Activated naive CD4-positive, alpha-beta T cell treated with anti-CD3 and anti-CD28 coated beads for 36 hours (primary cell): ENCODE results near the gene PARD3B. TPM values are rescaled to one million over a fixed set of nuclear protein-coding genes. Genes with fewer than 3 reads are reported as not detected.

Source experiments
- CTCF ChIA-PET: fragments of 350-600 bp; sonication (Branson Sonifier 250); formaldehyde crosslinking; loops from one replicate; lab custom pipeline; 2021; ENCODE audit warnings: antibody characterized with exemption; lab: Charles Lee
- DNase-seq: peaks from one replicate; pipeline ENCODE4 v3.0.0-alpha.2; 2020
- H3K27ac Mint-ChIP-seq: one replicate; pipeline ENCODE4 v1.8.0; 2021; ENCODE audit warnings: mild to moderate bottlenecking, mixed read lengths
- H3K27me3 Mint-ChIP-seq: one replicate; pipeline ENCODE4 v1.8.0; 2021; ENCODE audit warnings: low read depth, mixed read lengths
- H3K36me3 Mint-ChIP-seq: one replicate; pipeline ENCODE4 v1.8.0; 2021; ENCODE audit warnings: low read depth, mixed read lengths
- H3K4me1 Mint-ChIP-seq: one replicate; pipeline ENCODE4 v1.8.0; 2021; ENCODE audit warnings: low read depth, mixed read lengths
- H3K4me3 Mint-ChIP-seq: one replicate; pipeline ENCODE4 v1.8.0; 2021; ENCODE audit warnings: mild to moderate bottlenecking, moderate library complexity, mixed read lengths
- H3K9me3 Mint-ChIP-seq: one replicate; pipeline ENCODE4 v1.8.0; 2021; ENCODE audit warnings: mixed read lengths
- intact Hi-C: fragments of 100-400 bp; cut with micrococcal nuclease; formaldehyde crosslinking; loops from one replicate; pipeline ENCODE4 v1.15.1; 2023
- total RNA-seq, 2 experiments: library from RNA; stranded (reverse); gene quantifications; one replicate each; pipeline ENCODE4 v1.2.3, GENCODE V29; 2021

PARD3B gene
- total RNA-seq, 2 experiments from 2014 or later, result 0.15 to 0.43 TPM

DNA sequence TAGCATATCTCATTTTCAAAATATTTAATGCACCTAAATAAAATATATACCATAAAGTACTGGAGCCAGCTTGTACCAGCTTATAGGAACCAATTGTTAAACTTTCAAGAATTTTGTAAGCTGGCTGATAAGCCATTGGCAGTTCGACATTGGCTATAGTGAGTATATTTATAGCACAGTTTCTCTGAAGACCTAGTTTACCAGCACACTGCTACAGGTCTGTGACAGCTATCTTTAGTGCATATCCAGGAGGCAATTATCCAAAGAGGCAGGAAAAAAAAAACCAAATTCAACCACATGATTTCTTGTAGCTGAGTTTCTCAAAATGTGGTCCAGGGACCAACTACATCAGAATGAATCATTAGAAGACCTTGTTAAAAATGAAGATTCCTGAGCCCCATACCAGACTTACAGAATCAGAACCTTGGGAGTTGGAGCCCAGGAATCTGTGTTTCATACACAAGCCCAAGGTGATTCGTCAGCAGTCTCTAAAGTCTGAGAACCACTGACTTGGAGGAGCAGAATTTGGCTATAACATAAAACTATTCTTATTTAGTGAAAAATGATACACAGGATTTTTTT is 858.1 kb downstream of the PARD3B start:
- intact Hi-C loops, result no loop called here
- Mint-ChIP-seq H3K27me3 (no peaks in the 10 kb centered on the region), H3K27ac (no peak overlapping the region), H3K36me3 (no peaks in the 10 kb centered on the region), H3K9me3 (no peaks in the 10 kb centered on the region), H3K4me1 (no peaks in the 10 kb centered on the region), H3K4me3 (no peak overlapping the region)
- CTCF ChIA-PET, result interaction anchor here (0.5 to 1.6 kb wide), 2 partner anchors 9 to 137 kb away, joined by 3 to 5 read pairs; no protein-coding TSS in a partner anchor
- DNase-seq, result no peak

DNA sequence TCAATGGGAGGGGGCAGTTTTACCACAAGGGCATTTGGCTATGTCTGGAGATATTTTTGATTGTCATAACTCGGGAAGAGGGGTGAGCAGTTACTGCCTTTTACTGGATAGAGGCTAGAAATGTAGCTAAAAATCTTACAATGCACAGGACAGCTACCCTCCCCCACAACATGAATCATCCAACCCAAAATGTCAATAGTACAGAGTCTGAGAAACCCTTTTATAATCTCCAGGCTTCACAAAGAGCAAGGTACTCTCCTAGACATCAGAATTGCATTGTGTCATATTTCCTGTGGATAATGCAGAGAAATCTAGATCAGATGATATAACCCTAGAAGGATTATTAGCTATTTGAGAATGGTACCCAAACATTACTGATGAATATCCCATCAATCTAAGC is 859.9 kb downstream of the PARD3B start:
- Mint-ChIP-seq H3K9me3 (no peaks in the 10 kb centered on the region), H3K27ac (no peak overlapping the region), H3K27me3 (no peaks in the 10 kb centered on the region), H3K4me1 (no peaks in the 10 kb centered on the region), H3K36me3 (no peaks in the 10 kb centered on the region), H3K4me3 (no peak overlapping the region)
- intact Hi-C loops, result no loop called here
- CTCF ChIA-PET, result no interaction called here
- DNase-seq, result peak; percentile 5

DNA sequence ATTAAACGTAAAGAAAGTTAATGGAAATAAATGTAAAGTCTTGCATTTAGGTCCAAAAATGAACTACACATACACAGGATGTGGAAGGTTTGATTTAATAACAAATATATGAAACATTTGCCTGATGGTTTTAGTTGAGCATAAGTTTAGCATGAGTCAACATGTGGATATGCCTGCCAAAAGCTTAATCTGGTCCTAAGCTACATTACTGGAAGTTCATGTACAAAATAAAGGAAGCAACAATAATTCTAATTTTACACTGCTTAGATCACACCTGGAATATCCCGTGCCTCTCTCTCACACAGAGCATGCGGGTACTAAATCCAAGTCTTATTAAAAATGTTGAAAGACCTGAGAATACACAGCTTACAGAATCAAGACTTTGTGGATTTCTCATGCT is 860.5 kb downstream of the PARD3B start:
- Mint-ChIP-seq H3K4me1 (no peaks in the 10 kb centered on the region), H3K36me3 (no peaks in the 10 kb centered on the region), H3K27me3 (no peaks in the 10 kb centered on the region), H3K9me3 (no peaks in the 10 kb centered on the region), H3K27ac (no peak overlapping the region), H3K4me3 (no peak overlapping the region)
- intact Hi-C loops, result no loop called here
- CTCF ChIA-PET, result interaction anchor here (0.8 kb wide), 1 partner anchor 29 kb away, joined by 3 read pairs; no protein-coding TSS in a partner anchor
- DNase-seq, result no peak

DNA sequence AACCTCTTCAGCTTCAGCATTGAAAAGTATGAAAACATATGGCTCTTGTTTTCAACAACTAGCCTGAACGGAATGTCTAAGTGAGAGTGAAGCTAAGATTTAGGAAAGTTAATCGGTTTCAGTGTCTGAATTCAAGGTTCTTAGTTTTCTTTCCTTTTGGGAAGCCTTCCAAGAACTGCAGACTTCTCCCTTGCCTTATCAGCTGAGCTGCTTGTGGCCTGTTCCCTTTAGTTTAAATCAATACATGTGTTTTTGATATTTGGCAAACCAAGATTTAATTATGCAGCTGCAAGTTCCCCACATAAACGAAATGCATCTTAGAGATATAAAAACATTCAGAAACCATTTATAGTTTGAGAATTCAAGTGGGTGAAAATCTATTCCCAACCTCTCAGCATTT is 862.7 kb downstream of the PARD3B start:
- DNase-seq, result no peak
- no peak overlapping the region for H3K27ac Mint-ChIP-seq
- H3K4me3 Mint-ChIP-seq, result no peak overlapping the region
- intact Hi-C loops, result no loop called here
- no peaks in the 10 kb centered on the region for H3K4me1 Mint-ChIP-seq
- CTCF ChIA-PET, result no interaction called here
- no peaks in the 10 kb centered on the region for H3K27me3 Mint-ChIP-seq
- H3K9me3 Mint-ChIP-seq, result no peaks in the 10 kb centered on the region
- H3K36me3 Mint-ChIP-seq, result no peaks in the 10 kb centered on the region

DNA sequence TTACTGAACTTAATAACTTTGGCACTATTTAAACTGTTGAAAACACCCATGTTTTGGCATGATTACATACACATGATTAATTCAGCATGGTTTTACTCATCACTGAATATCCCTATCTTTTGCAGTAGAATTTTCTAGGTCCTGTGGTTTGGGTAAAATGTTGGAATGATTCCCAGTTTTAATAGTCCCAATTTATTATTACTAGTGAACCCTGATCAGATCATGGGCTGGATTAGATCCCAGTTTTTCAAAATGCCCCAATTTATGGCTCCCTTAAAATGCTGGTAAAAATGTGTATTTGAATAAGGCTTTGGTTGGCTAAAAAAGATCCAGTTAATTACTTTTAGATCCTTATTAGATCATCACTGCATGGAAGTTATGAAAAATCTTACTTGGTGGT is 863.4 kb downstream of the PARD3B start:
- H3K9me3 Mint-ChIP-seq, result no peaks in the 10 kb centered on the region
- intact Hi-C loops, result no loop called here
- CTCF ChIA-PET, result interaction anchor here (0.6 kb wide), 1 partner anchor 1033 kb away, joined by 3 read pairs; no protein-coding TSS in a partner anchor
- no peaks in the 10 kb centered on the region for H3K27me3 Mint-ChIP-seq
- DNase-seq, result no peak
- no peak overlapping the region for H3K27ac Mint-ChIP-seq
- no peaks in the 10 kb centered on the region for H3K4me1 Mint-ChIP-seq
- H3K36me3 Mint-ChIP-seq, result no peaks in the 10 kb centered on the region
- H3K4me3 Mint-ChIP-seq, result no peak overlapping the region

DNA sequence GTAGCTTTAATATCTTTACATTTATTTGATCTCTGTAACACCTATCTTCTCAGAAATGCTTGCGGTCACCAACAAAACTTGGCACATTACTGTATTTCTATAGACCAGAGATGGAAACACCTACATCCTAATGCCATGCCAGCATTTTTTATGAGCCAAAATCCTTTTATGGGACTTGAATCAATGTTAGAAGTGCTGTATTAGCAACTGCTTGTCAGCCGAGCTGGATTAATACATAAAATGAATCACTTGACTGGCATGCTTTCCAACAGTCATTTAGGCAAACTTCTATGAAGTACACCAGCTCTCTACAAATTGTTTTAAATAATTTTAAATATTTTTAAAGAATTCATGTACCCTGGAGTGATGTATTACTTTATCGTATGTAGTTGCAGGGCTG is 864.1 kb downstream of the PARD3B start:
- H3K9me3 Mint-ChIP-seq, result no peaks in the 10 kb centered on the region
- CTCF ChIA-PET, result interaction anchor here (0.6 kb wide), 1 partner anchor 1034 kb away, joined by 3 read pairs; no protein-coding TSS in a partner anchor

DNA sequence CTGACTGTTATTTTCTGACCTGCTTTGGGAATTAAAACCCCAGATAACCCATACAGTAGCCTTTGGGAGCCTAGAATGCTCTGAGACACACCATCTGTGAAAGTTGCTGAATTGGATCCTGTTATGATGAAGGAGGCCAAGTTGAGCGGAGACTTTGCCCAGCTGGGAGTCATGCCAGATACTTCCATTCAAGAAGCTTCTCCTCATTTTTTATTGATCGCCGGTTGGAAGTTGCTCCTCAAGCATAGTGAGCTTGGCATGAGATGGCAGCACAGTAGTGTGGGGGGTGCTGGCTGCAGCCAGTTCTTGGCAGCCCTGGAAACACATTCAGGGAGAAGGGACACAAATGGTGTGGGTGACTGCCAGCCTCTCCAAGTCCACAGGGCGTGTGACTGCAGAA is 866.3 kb downstream of the PARD3B start:
- CTCF ChIA-PET, result no interaction called here
- no peak for DNase-seq
- Mint-ChIP-seq H3K27ac (no peak overlapping the region), H3K36me3 (no peaks in the 10 kb centered on the region), H3K4me3 (no peak overlapping the region), H3K27me3 (no peaks in the 10 kb centered on the region), H3K4me1 (no peaks in the 10 kb centered on the region), H3K9me3 (no peaks in the 10 kb centered on the region)
- intact Hi-C loops, result no loop called here

More for the DNA sequence above, 864.1 kb downstream of the PARD3B start:
- no peaks in the 10 kb centered on the region for H3K36me3 Mint-ChIP-seq
- intact Hi-C loops, result no loop called here
- H3K27me3 Mint-ChIP-seq, result no peaks in the 10 kb centered on the region
- DNase-seq, result no peak
- no peak overlapping the region for H3K27ac Mint-ChIP-seq
- H3K4me1 Mint-ChIP-seq, result no peaks in the 10 kb centered on the region
- H3K4me3 Mint-ChIP-seq, result no peak overlapping the region

DNA sequence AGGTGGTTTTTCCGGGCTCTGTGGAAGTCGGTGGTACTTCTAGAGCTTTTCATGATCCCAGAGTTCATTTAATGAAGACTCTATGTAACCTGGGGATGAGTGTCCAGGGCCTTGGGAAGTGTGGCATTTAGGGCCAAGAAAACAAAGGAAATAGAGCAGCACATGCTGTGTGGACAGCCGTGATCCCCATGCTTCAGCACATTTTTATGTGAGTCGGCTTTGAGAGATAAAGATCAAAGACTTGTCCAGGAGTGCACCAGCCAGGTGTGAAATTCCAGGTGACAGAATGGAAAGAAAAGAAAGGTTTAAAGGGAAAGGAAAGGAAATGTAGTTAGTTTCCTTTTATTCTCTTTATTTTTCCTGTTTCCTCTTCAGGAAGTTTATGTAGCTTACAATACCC is 879.1 kb downstream of the PARD3B start:
- Mint-ChIP-seq H3K4me1 (no peaks in the 10 kb centered on the region), H3K9me3 (no peaks in the 10 kb centered on the region), H3K36me3 (no peaks in the 10 kb centered on the region), H3K27me3 (no peaks in the 10 kb centered on the region), H3K4me3 (no peak overlapping the region), H3K27ac (no peak overlapping the region)
- DNase-seq, result no peak
- CTCF ChIA-PET, result no interaction called here
- intact Hi-C loops, result no loop called here

DNA sequence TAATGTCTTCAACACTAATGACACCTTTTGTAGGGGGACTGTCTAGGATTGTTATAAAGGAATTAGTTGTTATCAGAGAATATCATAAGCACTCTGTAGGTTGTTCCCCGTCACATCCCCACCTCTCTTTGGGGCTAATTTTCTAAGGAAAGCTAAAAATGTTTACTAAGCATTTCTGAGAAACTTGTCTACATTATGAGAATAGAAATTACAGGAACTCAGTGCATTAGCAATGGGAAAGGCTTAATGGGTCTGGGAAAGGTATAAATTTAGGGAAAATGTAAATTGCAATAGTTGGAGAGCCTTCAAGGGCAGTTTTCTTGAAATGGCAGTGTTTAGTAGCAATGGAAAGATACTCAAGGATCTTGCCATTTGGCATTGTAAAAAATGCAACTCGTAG is 879.8 kb downstream of the PARD3B start:
- CTCF ChIA-PET, result no interaction called here
- Mint-ChIP-seq H3K4me3 (no peak overlapping the region), H3K9me3 (no peaks in the 10 kb centered on the region), H3K36me3 (no peaks in the 10 kb centered on the region), H3K27me3 (no peaks in the 10 kb centered on the region), H3K27ac (no peak overlapping the region), H3K4me1 (no peaks in the 10 kb centered on the region)
- intact Hi-C loops, result no loop called here
- no peak for DNase-seq

DNA sequence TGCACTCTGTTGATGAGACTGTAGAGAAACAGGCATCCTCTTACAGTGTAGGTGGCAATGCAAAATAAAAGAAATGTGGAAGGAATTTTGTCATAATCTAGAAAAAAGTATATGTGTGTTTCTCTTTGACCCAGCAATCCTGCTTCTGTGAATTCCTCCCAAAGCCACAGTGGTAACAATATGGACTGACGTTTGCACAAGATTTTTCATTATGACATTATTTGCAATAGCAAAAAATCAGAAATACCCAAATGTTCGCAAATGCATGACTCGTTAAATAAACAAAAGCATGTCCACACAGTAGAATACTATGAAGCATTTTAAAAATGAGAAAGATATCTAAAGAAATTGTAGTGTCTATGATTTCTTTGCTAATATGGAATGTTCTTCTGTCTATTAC is 881.8 kb downstream of the PARD3B start:
- no peak overlapping the region for H3K27ac Mint-ChIP-seq
- intact Hi-C loops, result no loop called here
- CTCF ChIA-PET, result no interaction called here
- H3K27me3 Mint-ChIP-seq, result no peaks in the 10 kb centered on the region
- H3K4me1 Mint-ChIP-seq, result peaks cover 1% of the 10 kb centered on the region
- H3K4me3 Mint-ChIP-seq, result no peak overlapping the region
- no peaks in the 10 kb centered on the region for H3K36me3 Mint-ChIP-seq
- H3K9me3 Mint-ChIP-seq, result no peaks in the 10 kb centered on the region
- DNase-seq, result no peak

DNA sequence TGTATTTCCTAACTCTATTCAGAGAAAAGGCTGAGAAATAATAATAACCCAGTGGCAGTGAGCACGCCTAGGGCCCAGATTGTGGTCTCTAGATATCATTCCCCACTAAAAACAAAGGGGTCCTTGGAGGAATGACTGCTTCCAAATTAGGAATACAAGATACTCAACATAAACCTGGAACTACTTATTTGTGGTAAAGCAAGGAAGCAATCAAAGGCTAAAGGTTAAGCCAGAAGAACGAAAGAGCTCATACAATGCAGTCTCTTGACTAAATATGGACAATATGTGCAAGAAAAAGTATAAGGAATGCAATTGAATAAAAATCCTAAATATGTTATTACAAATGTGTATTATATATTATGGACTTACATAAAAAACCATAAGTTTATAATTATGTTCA is 883.5 kb downstream of the PARD3B start:
- intact Hi-C loops, result no loop called here
- Mint-ChIP-seq H3K9me3 (no peaks in the 10 kb centered on the region), H3K36me3 (no peaks in the 10 kb centered on the region), H3K4me3 (no peak overlapping the region), H3K27me3 (no peaks in the 10 kb centered on the region), H3K4me1 (peaks cover 3% of the 10 kb centered on the region), H3K27ac (no peak overlapping the region)
- CTCF ChIA-PET, result no interaction called here
- no peak for DNase-seq

DNA sequence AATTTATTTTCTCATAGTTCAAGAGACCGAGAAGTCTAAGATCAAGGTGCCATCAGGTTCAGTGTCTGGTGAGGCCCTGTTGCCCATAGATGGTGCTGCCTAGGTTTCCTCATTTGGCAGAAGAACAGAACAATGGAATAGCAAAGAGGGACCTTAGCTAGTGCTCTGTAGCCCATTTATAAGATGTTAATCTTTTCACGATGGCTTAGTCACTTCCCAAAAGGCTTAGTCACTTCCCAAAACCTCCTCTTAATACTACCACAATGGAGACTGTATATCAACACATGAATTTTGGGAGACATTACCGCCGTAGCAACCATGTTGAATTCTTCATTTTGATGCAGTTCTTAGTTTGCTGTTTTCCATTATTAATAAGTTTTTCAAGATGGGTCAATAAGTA is 890.7 kb downstream of the PARD3B start:
- Mint-ChIP-seq H3K4me1 (peaks cover 3% of the 10 kb centered on the region), H3K36me3 (no peaks in the 10 kb centered on the region), H3K27ac (no peak overlapping the region), H3K4me3 (no peak overlapping the region), H3K9me3 (peaks cover 1% of the 10 kb centered on the region), H3K27me3 (no peaks in the 10 kb centered on the region)
- intact Hi-C loops, result no loop called here
- CTCF ChIA-PET, result no interaction called here
- no peak for DNase-seq

DNA sequence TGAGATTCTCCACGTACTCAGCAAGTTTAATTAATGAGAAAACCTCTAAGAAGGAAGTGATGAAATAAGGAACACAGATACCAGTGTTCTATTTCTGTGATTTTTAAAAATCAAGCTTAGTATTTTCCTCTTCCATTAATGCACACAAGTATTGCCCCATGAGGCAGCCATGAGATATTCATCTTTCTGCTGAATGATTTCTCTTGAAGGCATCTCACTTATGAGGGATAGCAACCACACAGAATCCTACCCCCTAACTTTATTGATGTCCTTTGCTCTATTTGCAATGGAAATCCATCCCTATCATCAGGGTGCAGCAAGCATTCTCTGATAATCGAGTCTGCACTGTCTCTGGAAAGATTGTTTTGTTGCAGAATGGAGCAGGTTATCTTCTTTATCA is 893.0 kb downstream of the PARD3B start:
- no peak overlapping the region for H3K4me3 Mint-ChIP-seq
- H3K4me1 Mint-ChIP-seq, result no peaks in the 10 kb centered on the region
- no peak overlapping the region for H3K27ac Mint-ChIP-seq
- peaks cover 1% of the 10 kb centered on the region for H3K9me3 Mint-ChIP-seq
- CTCF ChIA-PET, result no interaction called here
- DNase-seq, result no peak
- no peaks in the 10 kb centered on the region for H3K27me3 Mint-ChIP-seq
- intact Hi-C loops, result no loop called here
- no peaks in the 10 kb centered on the region for H3K36me3 Mint-ChIP-seq
